A549 (cell line): ENCODE data around the gene PPP2R5A. TPM values are rescaled to one million over a fixed set of nuclear protein-coding genes. Genes with fewer than 3 reads are reported as not detected.
"Not testable (repeated sequence)": the region's sequence is repeated elsewhere in the genome, so short reads cannot be mapped to it uniquely, and the experiment has no call there.

Source experiments
- ATAC-seq, 2 experiments: fragments of 200-7000 bp in 1 of 2; fragments of >200 bp in 1 of 2; cut with Nextera tagmentation in 1 of 2; cut with Tn5 transposase in 1 of 2; 3 replicates each; pipeline versions ENCODE4 v1.8.0 to v1.9.1; 2018 to 2020; ENCODE audit warnings: mild to moderate bottlenecking in 1 of 2, moderate library complexity in 1 of 2
- CTCF ChIA-PET: fragments of 300-600 bp; sonication (Branson Sonifier 250); formaldehyde crosslinking; extraction: SDS; loops from one replicate; lab custom pipeline; 2021; ENCODE audit warnings: antibody characterized with exemption, inconsistent platforms; lab: Yijun Ruan, JAX
- POLR2A ChIA-PET: fragments of 350-600 bp; formaldehyde crosslinking; extraction: SDS; loops from one replicate; lab custom pipeline; 2021; ENCODE audit warnings: antibody characterized with exemption, inconsistent platforms; lab: Yijun Ruan, JAX
- DNase-seq, 2 experiments: peaks; one replicate each; pipeline versions ENCODE4 v3.0.0 to v3.0.0-alpha.2; 2011 to 2016; ENCODE audit warnings: low read depth in 1 of 2, low spot score in 1 of 2
- FAIRE-seq: peaks from 2 replicates; lab custom pipeline; 2011; peaks lifted over from hg19 to GRCh38; lab: Jason Lieb, UNC
- H3K27ac ChIP-seq, 2 experiments: fragments of >200 bp; sonication (Bioruptor Twin); formaldehyde crosslinking; 3 replicates each; pipeline ENCODE4 v1.5.1; 2016 to 2017
- H3K4me1 ChIP-seq: fragments of >200 bp; sonication (Bioruptor Twin); formaldehyde crosslinking; 3 replicates; pipeline ENCODE4 v1.6.1; 2016
- H3K4me2 ChIP-seq: fragments of >200 bp; sonication (Bioruptor Twin); formaldehyde crosslinking; 3 replicates; pipeline ENCODE4 v1.6.1; 2016
- H3K4me3 ChIP-seq: fragments of >200 bp; sonication (Bioruptor Twin); formaldehyde crosslinking; 3 replicates; pipeline ENCODE4 v1.5.1; 2016
- H3K9me3 ChIP-seq: fragments of >200 bp; sonication (Bioruptor Twin); formaldehyde crosslinking; 3 replicates; pipeline ENCODE4 v1.6.1; 2016
- ATOH8 ChIP-seq: fragments of 250-450 bp; sonication (Bioruptor Pico); IDR thresholded peaks from 2 replicates; pipeline ENCODE4 v1.5.0; 2020; ENCODE audit warnings: low read depth, mild to moderate bottlenecking, moderate library complexity
- BCL3 ChIP-seq: fragments of >200 bp; sonication (Bioruptor Twin); formaldehyde crosslinking; IDR thresholded peaks from 3 replicates; pipeline ENCODE4 v1.6.1; 2016
- CBX2 ChIP-seq: fragments of 200-600 bp; sonication (generic); IDR thresholded peaks from 2 replicates; pipeline ENCODE4 v1.6.1; 2016; ENCODE audit warnings: low read depth, mild to moderate bottlenecking, borderline replicate concordance
- CTCF ChIP-seq: fragments of >200 bp; sonication (Bioruptor Twin); formaldehyde crosslinking; IDR thresholded peaks from 3 replicates; pipeline ENCODE4 v1.5.1; 2016
- EHMT2 ChIP-seq: fragments of 200-600 bp; sonication (generic); IDR thresholded peaks from 2 replicates; pipeline ENCODE4 v1.6.1; 2016; ENCODE audit warnings: antibody characterized with exemption, low read depth, mild to moderate bottlenecking, moderate library complexity
- EP300 ChIP-seq, 2 experiments: fragments of >200 bp; sonication (Bioruptor Twin); formaldehyde crosslinking; IDR thresholded peaks; 2 replicates in 1 of 2; 3 replicates in 1 of 2; pipeline ENCODE4 v1.6.1; 2016 to 2017
- FOXS1 ChIP-seq: fragments of 250-450 bp; sonication (Bioruptor Pico); IDR thresholded peaks from 2 replicates; pipeline ENCODE4 v1.5.0; 2020; ENCODE audit warnings: mild to moderate bottlenecking, moderate library complexity
- HES2 ChIP-seq: fragments of >200 bp; sonication (Bioruptor Twin); formaldehyde crosslinking; IDR thresholded peaks from 2 replicates; pipeline ENCODE4 v1.6.1; 2016
- HEYL ChIP-seq: fragments of 250-450 bp; sonication (Bioruptor Pico); IDR thresholded peaks from 2 replicates; pipeline ENCODE4 v1.8.0; 2021; ENCODE audit warnings: mild to moderate bottlenecking, moderate library complexity
- HMGXB4 ChIP-seq: fragments of 250-450 bp; sonication (Bioruptor Pico); IDR thresholded peaks from 2 replicates; pipeline ENCODE4 v1.5.0; 2021; ENCODE audit warnings: mild to moderate bottlenecking, moderate library complexity, borderline replicate concordance
- JUN ChIP-seq, 2 experiments: fragments of >200 bp; sonication (Bioruptor Twin); formaldehyde crosslinking; IDR thresholded peaks; 2 replicates in 1 of 2; 3 replicates in 1 of 2; pipeline ENCODE4 v1.6.1; 2016 to 2017
- KDM5A ChIP-seq: fragments of 200-600 bp; sonication (generic); IDR thresholded peaks from 2 replicates; pipeline ENCODE4 v1.6.1; 2016; ENCODE audit warnings: antibody characterized with exemption, mild to moderate bottlenecking
- MAFK ChIP-seq: fragments of 450-650 bp; IDR thresholded peaks from 2 replicates; pipeline ENCODE4 v1.6.1; 2014; ENCODE audit not compliant: partially characterized antibody
- NR3C1 ChIP-seq: fragments of >200 bp; sonication (Bioruptor Twin); formaldehyde crosslinking; IDR thresholded peaks from 3 replicates; pipeline ENCODE4 v1.6.1; 2017
- PHF8 ChIP-seq: fragments of 200-600 bp; sonication (generic); IDR thresholded peaks from 2 replicates; pipeline ENCODE4 v1.6.1; 2016; ENCODE audit warnings: low read depth, mild to moderate bottlenecking, antibody characterized with exemption, moderate library complexity, borderline replicate concordance
- RAD21 ChIP-seq, 2 experiments: fragments of >200 bp in 1 of 2; sonication (Bioruptor Twin) in 1 of 2; formaldehyde crosslinking in 1 of 2; IDR thresholded peaks in 1 of 2; conservative IDR thresholded peaks in 1 of 2; 2 replicates in 1 of 2; 3 replicates in 1 of 2; pipeline ENCODE4 v1.6.1; 2012 to 2018; ENCODE audit warnings: inconsistent platforms in 1 of 2
- REST ChIP-seq: fragments of 200-600 bp; sonication (generic); IDR thresholded peaks from 2 replicates; pipeline ENCODE4 v1.6.1; 2016; ENCODE audit warnings: antibody characterized with exemption, mild to moderate bottlenecking, moderate library complexity
- SMC3 ChIP-seq: fragments of >200 bp; sonication (Bioruptor Twin); formaldehyde crosslinking; IDR thresholded peaks from 3 replicates; pipeline ENCODE4 v1.6.1; 2018; ENCODE audit warnings: inconsistent platforms
- SREBF2 ChIP-seq: fragments of 450-650 bp; IDR thresholded peaks from 2 replicates; pipeline ENCODE4 v1.6.1; 2014; ENCODE audit warnings: mild to moderate bottlenecking, moderate library complexity
- ZFP36 ChIP-seq: fragments of 450-650 bp; IDR thresholded peaks from 2 replicates; pipeline ENCODE4 v1.6.1; 2014; ENCODE audit warnings: borderline replicate concordance; ENCODE audit not compliant: partially characterized antibody
- ZNF302 ChIP-seq: fragments of 250-450 bp; sonication (Bioruptor Pico); IDR thresholded peaks from 2 replicates; pipeline ENCODE4 v1.9.0; 2021; ENCODE audit warnings: inconsistent platforms, mild to moderate bottlenecking, moderate library complexity
- WGBS: methylation state at CpG from one replicate; pipeline ENCODE4 v1.1.6; 2017; ENCODE audit errors: missing lambda C conversion rate; 5-methylcytosine and 5-hydroxymethylcytosine counted together
- polyA plus RNA-seq, 4 experiments: library from polyadenylated mRNA; depleted of rRNA in 3 of 4; stranded (reverse); fragments of >200 nt; fragmentation: RNase III in 1 of 4; extraction: RNeasy Plus Mini Kit Qiagen cat#74134 plus additional on column Dnase treatment in 1 of 4; gene quantifications; 2 replicates in 3 of 4; 3 replicates in 1 of 4; pipeline ENCODE4 v1.2.3, GENCODE V29; 2011 to 2017

Gene PPP2R5A
- polyA plus RNA-seq, 2 of the 4 experiments (the other 2 are of a cell fraction): 14.9 to 37.6 TPM

- H3K4me3 ChIP-seq: peak overlapping the region; percentile 82
- TF ChIP-seq MAFK (no peak), JUN (IDR thresholded peaks at IDR 0.05) (no peak), EP300 (IDR thresholded peaks at IDR 0.05) (no peak), HEYL (CRISPR knock-in tag) (no peak), REST (no peak), EHMT2 (no peak)
- TF ChIP-seq, all 56 proteins: peak for 0
- H3K4me2 ChIP-seq: peak overlapping the region; percentile 78
- CTCF ChIA-PET: interaction anchor here (0.9 to 3.4 kb wide), 7 partner anchors 14 to 218 kb away, joined by 3 to 30 read pairs (median 4); no protein-coding TSS in a partner anchor
- H3K27ac ChIP-seq: peak overlapping the region; percentile 93 to 96; a peak in 5 of 6 replicates
- no peaks in the 10 kb centered on the region for H3K9me3 ChIP-seq
- DNase-seq: no peak
- 30% methylated on average over 3 of the region's 3 CpGs for WGBS
- peaks cover 50% of the 10 kb centered on the region for H3K4me1 ChIP-seq
- FAIRE-seq: no peak
- POLR2A ChIA-PET: interaction anchor here (1.8 to 2.2 kb wide), 2 partner anchors 252 to 607 kb away, joined by 3 to 8 read pairs; partner anchors contain the start of genes DTL and INTS7
- no peak for ATAC-seq
Observed at GRCh38 chr1:212287261-212287895, 2.2 kb downstream of the PPP2R5A start.

- FAIRE-seq, H3K4me3 ChIP-seq, DNase-seq, POLR2A ChIA-PET, H3K27ac ChIP-seq, H3K9me3 ChIP-seq, ATAC-seq: not testable (repeated sequence)
- Histone ChIP-seq H3K4me1 (peaks cover 50% of the 10 kb centered on the region), H3K4me2 (peak overlapping the region; percentile 78)
- CTCF ChIA-PET: interaction anchor here (0.9 to 3.4 kb wide), 4 partner anchors 24 to 217 kb away, joined by 3 to 30 read pairs (median 4); no protein-coding TSS in a partner anchor
- 92% methylated on average over 9 of the region's 9 CpGs for WGBS
Observed at GRCh38 chr1:212287995-212288394, 2.8 kb downstream of the PPP2R5A start.

- Histone ChIP-seq H3K4me3 (no peak overlapping the region), H3K4me2 (peak overlapping the region; percentile 78), H3K27ac (no peak overlapping the region), H3K9me3 (no peaks in the 10 kb centered on the region), H3K4me1 (peaks cover 50% of the 10 kb centered on the region)
- TF ChIP-seq CTCF: no peak
- TF ChIP-seq KDM5A: no peak
- TF ChIP-seq SMC3: no peak
- TF ChIP-seq ZNF302: no peak
- TF ChIP-seq BCL3: no peak
- TF ChIP-seq CBX2: no peak
- TF ChIP-seq HMGXB4 (CRISPR knock-in tag): no peak
- no peak for TF ChIP-seq SREBF2
- TF ChIP-seq ZFP36: no peak
- no peak for TF ChIP-seq HES2
- TF ChIP-seq PHF8: no peak
- no peak for TF ChIP-seq NR3C1
- no peak for TF ChIP-seq FOXS1
- no peak for TF ChIP-seq ATOH8 (CRISPR knock-in tag)
- no peak for TF ChIP-seq RAD21 (conservative IDR thresholded peaks at IDR 0.05 in 1 of 2, IDR thresholded peaks at IDR 0.05 in 1 of 2)
- DNase-seq (no peak), FAIRE-seq (no peak), ATAC-seq (no peak)
- ChIA-PET POLR2A (no interaction called here), CTCF (interaction anchor here (3.4 kb wide), 1 partner anchor 217 kb away, joined by 30 read pairs; no protein-coding TSS in a partner anchor)
Observed at GRCh38 chr1:212288615-212289014, 3.4 kb downstream of the PPP2R5A start.
